Activated naive CD4-positive, alpha-beta T cell treated with anti-CD3 and anti-CD28 coated beads, Interleukin-2, amount 50 U/mL, for 24 hours (primary cell): ENCODE measurements around the gene MEIKIN.
"Not testable (repeated sequence)": the region's sequence is repeated elsewhere in the genome, so short reads cannot be mapped to it uniquely, and the experiment has no call there.

Source experiments
- H3K27ac Mint-ChIP-seq: one replicate; pipeline ENCODE4 v1.8.0; 2021; ENCODE audit warnings: mild to moderate bottlenecking, mixed read lengths
- H3K27me3 Mint-ChIP-seq: one replicate; pipeline ENCODE4 v1.8.0; 2021; ENCODE audit warnings: mixed read lengths
- H3K36me3 Mint-ChIP-seq: one replicate; pipeline ENCODE4 v1.8.0; 2021; ENCODE audit warnings: mixed read lengths
- H3K4me1 Mint-ChIP-seq: one replicate; pipeline ENCODE4 v1.8.0; 2021; ENCODE audit warnings: mixed read lengths
- H3K4me3 Mint-ChIP-seq: one replicate; pipeline ENCODE4 v1.8.0; 2021; ENCODE audit warnings: mild to moderate bottlenecking, mixed read lengths
- H3K9me3 Mint-ChIP-seq: one replicate; pipeline ENCODE4 v1.8.0; 2021; ENCODE audit warnings: mixed read lengths

Gene MEIKIN

GRCh38 chr5:131950706-131951105 lies 5.2 kb upstream of the MEIKIN start:
- Mint-ChIP-seq H3K9me3 (no peaks in the 10 kb centered on the region), H3K27ac (no peak overlapping the region), H3K4me1 (peaks cover 4% of the 10 kb centered on the region), H3K4me3 (no peak overlapping the region), H3K36me3 (peaks cover 23% of the 10 kb centered on the region), H3K27me3 (no peaks in the 10 kb centered on the region)

- H3K27ac Mint-ChIP-seq = no peak overlapping the region
- H3K4me1 Mint-ChIP-seq = no peaks in the 10 kb centered on the region
- H3K36me3 Mint-ChIP-seq = peaks cover 11% of the 10 kb centered on the region
- H3K27me3 Mint-ChIP-seq = no peaks in the 10 kb centered on the region
- no peaks in the 10 kb centered on the region for H3K9me3 Mint-ChIP-seq
- no peak overlapping the region for H3K4me3 Mint-ChIP-seq
Measured at GRCh38 chr5:131947445-131947844, 2.0 kb upstream of the MEIKIN start.

GRCh38 chr5:131944702-131945550 lies 537 bp downstream of the MEIKIN start:
- Mint-ChIP-seq H3K4me3 (no peak overlapping the region), H3K27ac (no peak overlapping the region), H3K36me3 (peaks cover 11% of the 10 kb centered on the region)

GRCh38 chr5:131943916-131944315 lies 1.5 kb downstream of the MEIKIN start:
- Mint-ChIP-seq H3K4me1 (no peaks in the 10 kb centered on the region), H3K27ac (no peak overlapping the region), H3K27me3 (no peaks in the 10 kb centered on the region), H3K4me3 (no peak overlapping the region), H3K36me3 (peaks cover 6% of the 10 kb centered on the region), H3K9me3 (no peaks in the 10 kb centered on the region)

More at GRCh38 chr5:131944702-131945550, 537 bp downstream of the MEIKIN start:
- no peaks in the 10 kb centered on the region for H3K4me1 Mint-ChIP-seq
- no peaks in the 10 kb centered on the region for H3K9me3 Mint-ChIP-seq
- H3K27me3 Mint-ChIP-seq = no peaks in the 10 kb centered on the region

- Mint-ChIP-seq H3K27me3 (no peaks in the 10 kb centered on the region), H3K27ac (no peak overlapping the region), H3K4me1 (no peaks in the 10 kb centered on the region), H3K9me3 (no peaks in the 10 kb centered on the region), H3K4me3 (no peak overlapping the region), H3K36me3 (peaks cover 5% of the 10 kb centered on the region)
Measured at GRCh38 chr5:131942016-131942415, 3.4 kb downstream of the MEIKIN start.

- no peaks in the 10 kb centered on the region for H3K27me3 Mint-ChIP-seq
- no peaks in the 10 kb centered on the region for H3K4me1 Mint-ChIP-seq
- H3K4me3 Mint-ChIP-seq = no peak overlapping the region
- H3K36me3 Mint-ChIP-seq = peaks cover 7% of the 10 kb centered on the region
- H3K27ac Mint-ChIP-seq = no peak overlapping the region
- no peaks in the 10 kb centered on the region for H3K9me3 Mint-ChIP-seq
Measured at GRCh38 chr5:131939690-131940345, 5.6 kb downstream of the MEIKIN start.

GRCh38 chr5:131932235-131932634 lies 13.2 kb downstream of the MEIKIN start:
- Mint-ChIP-seq H3K27me3 (no peaks in the 10 kb centered on the region), H3K27ac (no peak overlapping the region), H3K36me3 (peaks cover 26% of the 10 kb centered on the region), H3K4me1 (no peaks in the 10 kb centered on the region), H3K9me3 (peaks cover 24% of the 10 kb centered on the region), H3K4me3 (no peak overlapping the region)

GRCh38 chr5:131928957-131929356 lies 16.5 kb downstream of the MEIKIN start:
- H3K4me3 Mint-ChIP-seq = no peak overlapping the region
- peaks cover 31% of the 10 kb centered on the region for H3K36me3 Mint-ChIP-seq
- H3K9me3 Mint-ChIP-seq = peaks cover 30% of the 10 kb centered on the region
- H3K27ac Mint-ChIP-seq = no peak overlapping the region
- H3K4me1 Mint-ChIP-seq = no peaks in the 10 kb centered on the region
- H3K27me3 Mint-ChIP-seq = no peaks in the 10 kb centered on the region

- Mint-ChIP-seq H3K4me3 (no peak overlapping the region), H3K27me3 (no peaks in the 10 kb centered on the region), H3K36me3 (peaks cover 21% of the 10 kb centered on the region), H3K27ac (no peak overlapping the region), H3K4me1 (no peaks in the 10 kb centered on the region), H3K9me3 (peaks cover 30% of the 10 kb centered on the region)
Measured at GRCh38 chr5:131926168-131926567, 19.3 kb downstream of the MEIKIN start.

GRCh38 chr5:131916481-131916880 lies 29.0 kb downstream of the MEIKIN start:
- H3K36me3 Mint-ChIP-seq = peaks cover 9% of the 10 kb centered on the region
- no peaks in the 10 kb centered on the region for H3K27me3 Mint-ChIP-seq
- H3K9me3 Mint-ChIP-seq = no peaks in the 10 kb centered on the region
- no peaks in the 10 kb centered on the region for H3K4me1 Mint-ChIP-seq
- no peak overlapping the region for H3K27ac Mint-ChIP-seq
- no peak overlapping the region for H3K4me3 Mint-ChIP-seq

- H3K4me1 Mint-ChIP-seq = no peaks in the 10 kb centered on the region
- H3K4me3 Mint-ChIP-seq = no peak overlapping the region
- no peak overlapping the region for H3K27ac Mint-ChIP-seq
- H3K27me3 Mint-ChIP-seq = no peaks in the 10 kb centered on the region
- H3K9me3 Mint-ChIP-seq = peaks cover 5% of the 10 kb centered on the region
- peaks cover 10% of the 10 kb centered on the region for H3K36me3 Mint-ChIP-seq
Measured at GRCh38 chr5:131914472-131914871, 31.0 kb downstream of the MEIKIN start.

GRCh38 chr5:131913603-131914002 lies 31.9 kb downstream of the MEIKIN start:
- H3K4me3 Mint-ChIP-seq = no peak overlapping the region
- peaks cover 11% of the 10 kb centered on the region for H3K36me3 Mint-ChIP-seq
- no peaks in the 10 kb centered on the region for H3K4me1 Mint-ChIP-seq
- H3K9me3 Mint-ChIP-seq = peaks cover 9% of the 10 kb centered on the region
- H3K27me3 Mint-ChIP-seq = no peaks in the 10 kb centered on the region
- H3K27ac Mint-ChIP-seq = no peak overlapping the region

- no peak overlapping the region for H3K4me3 Mint-ChIP-seq
Measured at GRCh38 chr5:131906668-131907067, 38.8 kb downstream of the MEIKIN start.

GRCh38 chr5:131902266-131902665 lies 43.2 kb downstream of the MEIKIN start:
- not testable (repeated sequence) for H3K27ac Mint-ChIP-seq, H3K27me3 Mint-ChIP-seq, H3K4me3 Mint-ChIP-seq
- Mint-ChIP-seq H3K4me1 (peaks cover 21% of the 10 kb centered on the region), H3K36me3 (peaks cover 38% of the 10 kb centered on the region), H3K9me3 (peaks cover 47% of the 10 kb centered on the region)

More at GRCh38 chr5:131906668-131907067, 38.8 kb downstream of the MEIKIN start:
- Mint-ChIP-seq H3K27ac (peak overlapping the region; percentile 33), H3K9me3 (peaks cover 48% of the 10 kb centered on the region), H3K27me3 (no peaks in the 10 kb centered on the region), H3K4me1 (peaks cover 15% of the 10 kb centered on the region), H3K36me3 (peaks cover 37% of the 10 kb centered on the region)

- Mint-ChIP-seq H3K27ac (no peak overlapping the region), H3K9me3 (peaks cover 34% of the 10 kb centered on the region), H3K4me3 (no peak overlapping the region), H3K27me3 (no peaks in the 10 kb centered on the region), H3K36me3 (peaks cover 34% of the 10 kb centered on the region), H3K4me1 (peaks cover 21% of the 10 kb centered on the region)
Measured at GRCh38 chr5:131899686-131900085, 45.8 kb downstream of the MEIKIN start.

GRCh38 chr5:131883984-131884383 lies 61.5 kb downstream of the MEIKIN start:
- H3K9me3 Mint-ChIP-seq = no peaks in the 10 kb centered on the region
- no peaks in the 10 kb centered on the region for H3K4me1 Mint-ChIP-seq
- no peak overlapping the region for H3K4me3 Mint-ChIP-seq
- H3K36me3 Mint-ChIP-seq = peaks cover 3% of the 10 kb centered on the region
- H3K27me3 Mint-ChIP-seq = no peaks in the 10 kb centered on the region
- H3K27ac Mint-ChIP-seq = no peak overlapping the region
